A549 (cell line): ENCODE measurements around the gene FDPS. TPM values are rescaled to one million over a fixed set of nuclear protein-coding genes. Genes with fewer than 3 reads are reported as not detected.

Experiments
- ATAC-seq, 2 experiments: fragments of 200-7000 bp in 1 of 2; fragments of >200 bp in 1 of 2; cut with Nextera tagmentation in 1 of 2; cut with Tn5 transposase in 1 of 2; 3 replicates each; pipeline versions ENCODE4 v1.8.0 to v1.9.1; 2018 to 2020; ENCODE audit warnings: mild to moderate bottlenecking in 1 of 2, moderate library complexity in 1 of 2
- CTCF ChIA-PET: fragments of 300-600 bp; sonication (Branson Sonifier 250); formaldehyde crosslinking; extraction: SDS; loops from one replicate; lab custom pipeline; 2021; ENCODE audit warnings: antibody characterized with exemption, inconsistent platforms; lab: Yijun Ruan, JAX
- POLR2A ChIA-PET: fragments of 350-600 bp; formaldehyde crosslinking; extraction: SDS; loops from one replicate; lab custom pipeline; 2021; ENCODE audit warnings: antibody characterized with exemption, inconsistent platforms; lab: Yijun Ruan, JAX
- DNase-seq, 2 experiments: peaks; one replicate each; pipeline versions ENCODE4 v3.0.0 to v3.0.0-alpha.2; 2011 to 2016; ENCODE audit warnings: low read depth in 1 of 2, low spot score in 1 of 2
- FAIRE-seq: peaks from 2 replicates; lab custom pipeline; 2011; peaks lifted over from hg19 to GRCh38; lab: Jason Lieb, UNC
- H3K27ac ChIP-seq, 2 experiments: fragments of >200 bp; sonication (Bioruptor Twin); formaldehyde crosslinking; 3 replicates each; pipeline ENCODE4 v1.5.1; 2016 to 2017
- H3K4me1 ChIP-seq: fragments of >200 bp; sonication (Bioruptor Twin); formaldehyde crosslinking; 3 replicates; pipeline ENCODE4 v1.6.1; 2016
- H3K4me2 ChIP-seq: fragments of >200 bp; sonication (Bioruptor Twin); formaldehyde crosslinking; 3 replicates; pipeline ENCODE4 v1.6.1; 2016
- H3K4me3 ChIP-seq: fragments of >200 bp; sonication (Bioruptor Twin); formaldehyde crosslinking; 3 replicates; pipeline ENCODE4 v1.5.1; 2016
- H3K9me3 ChIP-seq: fragments of >200 bp; sonication (Bioruptor Twin); formaldehyde crosslinking; 3 replicates; pipeline ENCODE4 v1.6.1; 2016
- CBX8 ChIP-seq: fragments of 200-600 bp; sonication (generic); IDR thresholded peaks from 2 replicates; pipeline ENCODE4 v1.6.1; 2016
- CHD2 ChIP-seq: fragments of 150-350 bp; IDR thresholded peaks from 2 replicates; pipeline ENCODE4 v1.6.1; 2014; ENCODE audit warnings: low read length; ENCODE audit not compliant: partially characterized antibody
- EHMT2 ChIP-seq: fragments of 200-600 bp; sonication (generic); IDR thresholded peaks from 2 replicates; pipeline ENCODE4 v1.6.1; 2016; ENCODE audit warnings: antibody characterized with exemption, low read depth, mild to moderate bottlenecking, moderate library complexity
- EP300 ChIP-seq, 2 experiments: fragments of >200 bp; sonication (Bioruptor Twin); formaldehyde crosslinking; IDR thresholded peaks; 2 replicates in 1 of 2; 3 replicates in 1 of 2; pipeline ENCODE4 v1.6.1; 2016 to 2017
- FOSB ChIP-seq: fragments of 250-450 bp; sonication (Bioruptor Pico); IDR thresholded peaks from 2 replicates; pipeline ENCODE4 v1.5.0; 2020; ENCODE audit warnings: mild to moderate bottlenecking, moderate library complexity
- HMGXB4 ChIP-seq: fragments of 250-450 bp; sonication (Bioruptor Pico); IDR thresholded peaks from 2 replicates; pipeline ENCODE4 v1.5.0; 2021; ENCODE audit warnings: mild to moderate bottlenecking, moderate library complexity, borderline replicate concordance
- HOXA7 ChIP-seq: fragments of 250-450 bp; sonication (Bioruptor Pico); IDR thresholded peaks from 2 replicates; pipeline ENCODE4 v1.5.0; 2020; ENCODE audit warnings: mild to moderate bottlenecking, moderate library complexity
- HOXB13 ChIP-seq: fragments of 250-450 bp; sonication (Bioruptor Pico); IDR thresholded peaks from 2 replicates; pipeline ENCODE4 v1.5.0; 2020; ENCODE audit warnings: low read depth, mild to moderate bottlenecking, moderate library complexity
- HOXB5 ChIP-seq: fragments of 250-450 bp; sonication (Bioruptor Pico); IDR thresholded peaks from 2 replicates; pipeline ENCODE4 v1.5.0; 2020; ENCODE audit warnings: mild to moderate bottlenecking, moderate library complexity
- KDM1A ChIP-seq: fragments of 200-600 bp; sonication (generic); IDR thresholded peaks from 2 replicates; pipeline ENCODE4 v1.6.1; 2016; ENCODE audit warnings: low read depth, mild to moderate bottlenecking
- MYC ChIP-seq: IDR thresholded peaks from 2 replicates; pipeline ENCODE4 v1.6.1; 2012; ENCODE audit warnings: mild to moderate bottlenecking, inconsistent platforms, low read length, improper control_type of control experiment, borderline replicate concordance
- NFE2L2 ChIP-seq: fragments of 150-350 bp; conservative IDR thresholded peaks from 2 replicates; pipeline ENCODE4 v1.6.1; 2014; ENCODE audit warnings: low read length
- PBX3 ChIP-seq: IDR thresholded peaks from 2 replicates; pipeline ENCODE4 v1.6.1; 2012
- POLR2A ChIP-seq: IDR thresholded peaks from 2 replicates; pipeline ENCODE4 v1.6.1; 2012; ENCODE audit warnings: mild to moderate bottlenecking, low read length
- RAD21 ChIP-seq, 2 experiments: fragments of >200 bp in 1 of 2; sonication (Bioruptor Twin) in 1 of 2; formaldehyde crosslinking in 1 of 2; IDR thresholded peaks in 1 of 2; conservative IDR thresholded peaks in 1 of 2; 2 replicates in 1 of 2; 3 replicates in 1 of 2; pipeline ENCODE4 v1.6.1; 2012 to 2018; ENCODE audit warnings: inconsistent platforms in 1 of 2
- RARB ChIP-seq: fragments of 250-450 bp; sonication (Bioruptor Pico); IDR thresholded peaks from 2 replicates; pipeline ENCODE4 v1.8.0; 2021; ENCODE audit warnings: mild to moderate bottlenecking, moderate library complexity
- SMC3 ChIP-seq: fragments of >200 bp; sonication (Bioruptor Twin); formaldehyde crosslinking; IDR thresholded peaks from 3 replicates; pipeline ENCODE4 v1.6.1; 2018; ENCODE audit warnings: inconsistent platforms
- TFCP2L1 ChIP-seq: fragments of 250-450 bp; sonication (Bioruptor Pico); IDR thresholded peaks from 2 replicates; pipeline ENCODE4 v1.5.0; 2021; ENCODE audit warnings: mild to moderate bottlenecking
- TP53 ChIP-seq: fragments of 250-450 bp; sonication (Bioruptor Pico); IDR thresholded peaks from 2 replicates; pipeline ENCODE4 v1.5.0; 2021; ENCODE audit warnings: mild to moderate bottlenecking, moderate library complexity
- ZC3H11A ChIP-seq: fragments of 450-650 bp; IDR thresholded peaks from 2 replicates; pipeline ENCODE4 v1.6.1; 2014; ENCODE audit warnings: antibody characterized with exemption, mild to moderate bottlenecking
- ZSCAN20 ChIP-seq: fragments of 250-450 bp; sonication (Bioruptor Pico); IDR thresholded peaks from 2 replicates; pipeline ENCODE4 v1.8.0; 2022; ENCODE audit warnings: mild to moderate bottlenecking, moderate library complexity
- WGBS: methylation state at CpG from one replicate; pipeline ENCODE4 v1.1.6; 2017; ENCODE audit errors: missing lambda C conversion rate; 5-methylcytosine and 5-hydroxymethylcytosine counted together
- polyA plus RNA-seq, 4 experiments: library from polyadenylated mRNA; depleted of rRNA in 3 of 4; stranded (reverse); fragments of >200 nt; fragmentation: RNase III in 1 of 4; extraction: RNeasy Plus Mini Kit Qiagen cat#74134 plus additional on column Dnase treatment in 1 of 4; gene quantifications; 2 replicates in 3 of 4; 3 replicates in 1 of 4; pipeline ENCODE4 v1.2.3, GENCODE V29; 2011 to 2017
- TF ChIP-seq, protein P1 (sequence below): fragments of >200 bp; sonication (Bioruptor Twin); formaldehyde crosslinking; IDR thresholded peaks from 2 replicates; pipeline ENCODE4 v1.6.1; 2016
- TF ChIP-seq, protein P2 (sequence below): fragments of 450-650 bp; IDR thresholded peaks from 2 replicates; pipeline ENCODE4 v1.6.1; 2014; ENCODE audit warnings: antibody characterized with exemption
- TF ChIP-seq, protein P3 (sequence below): IDR thresholded peaks from 2 replicates; pipeline ENCODE4 v1.6.1; 2012
- TF ChIP-seq, protein P4 (sequence below): fragments of >200 bp; sonication (Bioruptor Twin); formaldehyde crosslinking; IDR thresholded peaks from 3 replicates; pipeline ENCODE4 v1.5.1; 2016
- TF ChIP-seq, protein P5 (sequence below): fragments of >200 bp; sonication (Bioruptor Twin); formaldehyde crosslinking; IDR thresholded peaks from 3 replicates; pipeline ENCODE4 v1.6.1; 2016

FDPS gene
- polyA plus RNA-seq, 2 of the 4 experiments (the other 2 are of a cell fraction): 148 to 228 TPM

DNA sequence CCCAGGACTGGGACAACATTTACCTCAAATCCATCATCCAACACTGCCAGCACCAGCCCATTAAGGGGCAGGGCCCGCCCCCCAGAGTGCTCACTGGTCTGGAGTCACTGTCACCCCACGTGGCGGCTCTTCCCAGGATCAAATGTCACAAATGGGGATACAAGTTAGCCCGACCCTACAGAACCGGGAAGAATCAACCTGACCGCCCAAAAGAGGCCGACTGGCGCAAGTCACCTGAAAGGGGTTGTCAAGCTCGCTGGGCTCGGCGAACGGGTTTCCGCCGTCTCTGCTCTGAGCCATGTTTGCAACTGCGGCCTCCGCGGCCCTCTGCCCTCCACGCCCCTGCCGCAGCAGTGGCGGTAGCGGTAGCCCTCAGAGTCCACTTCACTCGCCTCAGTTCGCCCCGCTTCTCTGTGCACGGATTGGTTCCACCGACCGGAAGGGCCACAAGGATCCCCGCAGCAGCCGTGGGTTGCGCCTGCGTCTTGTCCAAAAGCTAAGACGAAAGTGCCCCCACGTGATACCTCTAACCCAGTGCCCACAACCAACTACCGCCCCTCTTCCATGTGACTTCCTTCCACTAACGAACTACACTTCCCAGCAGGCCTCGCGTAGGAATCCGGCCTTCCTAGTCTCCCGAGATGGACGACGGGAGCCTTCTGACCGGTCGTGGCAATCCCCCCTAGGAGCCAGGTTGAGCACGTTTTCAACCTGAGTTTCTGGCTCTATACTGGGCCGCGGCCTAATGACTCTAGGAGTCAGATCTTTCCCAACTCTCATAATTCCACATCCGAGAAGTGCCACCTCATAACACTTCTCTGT lies 46.6 kb upstream of the FDPS start, which contains the start of gene SCAMP3 (continued):
- TF ChIP-seq, protein P1, sequence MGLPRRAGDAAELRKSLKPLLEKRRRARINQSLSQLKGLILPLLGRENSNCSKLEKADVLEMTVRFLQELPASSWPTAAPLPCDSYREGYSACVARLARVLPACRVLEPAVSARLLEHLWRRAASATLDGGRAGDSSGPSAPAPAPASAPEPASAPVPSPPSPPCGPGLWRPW: no peak
- TF ChIP-seq MYC (peak; percentile 81), TFCP2L1 (CRISPR knock-in tag) (peak; percentile 56; the same call in 1 of the 2 replicates), PBX3 (peak; percentile 80), ZC3H11A (no peak), CHD2 (peak; percentile 89), SMC3 (no peak), HOXB5 (CRISPR knock-in tag) (0 out of 2 replicates have a peak, but pooled peaks have one; percentile 56), ZSCAN20 (no peak), KDM1A (no peak), TP53 (no peak), HOXB13 (CRISPR knock-in tag) (no peak), RARB (CRISPR knock-in tag) (peak; percentile 59; the same call in 1 of the 2 replicates), EHMT2 (no peak), POLR2A (peak; percentile 84), EP300 (IDR thresholded peaks at IDR 0.05) (no peak), NFE2L2 (no peak), FOSB (CRISPR knock-in tag) (peak; percentile 90)
- TF ChIP-seq, protein P2, sequence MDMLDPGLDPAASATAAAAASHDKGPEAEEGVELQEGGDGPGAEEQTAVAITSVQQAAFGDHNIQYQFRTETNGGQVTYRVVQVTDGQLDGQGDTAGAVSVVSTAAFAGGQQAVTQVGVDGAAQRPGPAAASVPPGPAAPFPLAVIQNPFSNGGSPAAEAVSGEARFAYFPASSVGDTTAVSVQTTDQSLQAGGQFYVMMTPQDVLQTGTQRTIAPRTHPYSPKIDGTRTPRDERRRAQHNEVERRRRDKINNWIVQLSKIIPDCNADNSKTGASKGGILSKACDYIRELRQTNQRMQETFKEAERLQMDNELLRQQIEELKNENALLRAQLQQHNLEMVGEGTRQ: peak; percentile 99
- TF ChIP-seq, protein P3, sequence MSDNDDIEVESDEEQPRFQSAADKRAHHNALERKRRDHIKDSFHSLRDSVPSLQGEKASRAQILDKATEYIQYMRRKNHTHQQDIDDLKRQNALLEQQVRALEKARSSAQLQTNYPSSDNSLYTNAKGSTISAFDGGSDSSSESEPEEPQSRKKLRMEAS: peak; percentile 86
- TF ChIP-seq, protein P4, sequence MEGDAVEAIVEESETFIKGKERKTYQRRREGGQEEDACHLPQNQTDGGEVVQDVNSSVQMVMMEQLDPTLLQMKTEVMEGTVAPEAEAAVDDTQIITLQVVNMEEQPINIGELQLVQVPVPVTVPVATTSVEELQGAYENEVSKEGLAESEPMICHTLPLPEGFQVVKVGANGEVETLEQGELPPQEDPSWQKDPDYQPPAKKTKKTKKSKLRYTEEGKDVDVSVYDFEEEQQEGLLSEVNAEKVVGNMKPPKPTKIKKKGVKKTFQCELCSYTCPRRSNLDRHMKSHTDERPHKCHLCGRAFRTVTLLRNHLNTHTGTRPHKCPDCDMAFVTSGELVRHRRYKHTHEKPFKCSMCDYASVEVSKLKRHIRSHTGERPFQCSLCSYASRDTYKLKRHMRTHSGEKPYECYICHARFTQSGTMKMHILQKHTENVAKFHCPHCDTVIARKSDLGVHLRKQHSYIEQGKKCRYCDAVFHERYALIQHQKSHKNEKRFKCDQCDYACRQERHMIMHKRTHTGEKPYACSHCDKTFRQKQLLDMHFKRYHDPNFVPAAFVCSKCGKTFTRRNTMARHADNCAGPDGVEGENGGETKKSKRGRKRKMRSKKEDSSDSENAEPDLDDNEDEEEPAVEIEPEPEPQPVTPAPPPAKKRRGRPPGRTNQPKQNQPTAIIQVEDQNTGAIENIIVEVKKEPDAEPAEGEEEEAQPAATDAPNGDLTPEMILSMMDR: no peak

GRCh38 chr1:155263067-155263466 lies 45.6 kb upstream of the FDPS start:
- no peak for DNase-seq
- no peaks in the 10 kb centered on the region for H3K9me3 ChIP-seq
- ChIA-PET POLR2A (interaction anchor here (0.9 kb wide), 1 partner anchor 10 kb away, joined by 5 read pairs; the partner anchor contains the start of gene CLK2), CTCF (interaction anchor here (1.0 to 16.5 kb wide), 4 partner anchors 13 to 61 kb away, joined by 3 to 326 read pairs (median 4); partner anchors contain the start of gene FDPS)
- peak overlapping the region; percentile 91; the same call in 1 of the 3 replicates for H3K4me2 ChIP-seq
- 95% methylated on average over 11 of the region's 11 CpGs for WGBS
- H3K4me1 ChIP-seq: peaks cover 14% of the 10 kb centered on the region
- no peak for TF ChIP-seq HOXA7 (CRISPR knock-in tag)
- TF ChIP-seq RAD21 (conservative IDR thresholded peaks at IDR 0.05 in 1 of 2, IDR thresholded peaks at IDR 0.05 in 1 of 2): no peak
- TF ChIP-seq CBX8: no peak
- TF ChIP-seq, protein P5, sequence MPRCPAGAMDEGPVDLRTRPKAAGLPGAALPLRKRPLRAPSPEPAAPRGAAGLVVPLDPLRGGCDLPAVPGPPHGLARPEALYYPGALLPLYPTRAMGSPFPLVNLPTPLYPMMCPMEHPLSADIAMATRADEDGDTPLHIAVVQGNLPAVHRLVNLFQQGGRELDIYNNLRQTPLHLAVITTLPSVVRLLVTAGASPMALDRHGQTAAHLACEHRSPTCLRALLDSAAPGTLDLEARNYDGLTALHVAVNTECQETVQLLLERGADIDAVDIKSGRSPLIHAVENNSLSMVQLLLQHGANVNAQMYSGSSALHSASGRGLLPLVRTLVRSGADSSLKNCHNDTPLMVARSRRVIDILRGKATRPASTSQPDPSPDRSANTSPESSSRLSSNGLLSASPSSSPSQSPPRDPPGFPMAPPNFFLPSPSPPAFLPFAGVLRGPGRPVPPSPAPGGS: no peak
- TF ChIP-seq HMGXB4: no peak
- TF ChIP-seq, all 56 proteins: peak for 0
- Histone ChIP-seq H3K27ac (peak overlapping the region in 1 of 2 experiments; percentile 97; a peak in 1 of 6 replicates), H3K4me3 (no peak overlapping the region)
- ATAC-seq (no peak), FAIRE-seq (no peak)
